Adipocyte (in vitro differentiated cells): ENCODE results near the gene ADGRF1.

Source experiments
- DNase-seq: peaks from one replicate; pipeline ENCODE4 v3.0.0-alpha.2; 2015; ENCODE audit warnings: low read depth
- H3K27me3 ChIP-seq: replicated peaks from 2 replicates; pipeline ENCODE4 v1.7.0; 2013; ENCODE audit warnings: mild to moderate bottlenecking, low read length, moderate library complexity; ENCODE audit not compliant: control insufficient read depth, insufficient read depth
- H3K36me3 ChIP-seq: 2 replicates; pipeline ENCODE4 v1.7.0; 2013; ENCODE audit warnings: low read length, mild to moderate bottlenecking, moderate library complexity; ENCODE audit not compliant: control insufficient read depth, insufficient read depth, severe bottlenecking
- H3K4me1 ChIP-seq: 2 replicates; pipeline ENCODE4 v1.7.0; 2013; ENCODE audit warnings: mild to moderate bottlenecking, low read length, moderate library complexity; ENCODE audit not compliant: control insufficient read depth, insufficient read depth
- H3K4me3 ChIP-seq: 2 replicates; pipeline ENCODE4 v1.7.0; 2013; ENCODE audit warnings: mild to moderate bottlenecking, low read length, moderate library complexity
- H3K9ac ChIP-seq: 2 replicates; pipeline ENCODE4 v1.7.0; 2013; ENCODE audit warnings: mild to moderate bottlenecking, low read length, moderate library complexity
- H3K9me3 ChIP-seq: 2 replicates; pipeline ENCODE4 v1.7.0; 2013; ENCODE audit warnings: mild to moderate bottlenecking, low read length, moderate library complexity; ENCODE audit not compliant: control insufficient read depth

The ADGRF1 gene

GRCh38 chr6:47075741-47076421 lies 33.7 kb upstream of the ADGRF1 start:
- Histone ChIP-seq H3K9ac (no peak overlapping the region), H3K36me3 (no peaks in the 10 kb centered on the region), H3K9me3 (no peaks in the 10 kb centered on the region), H3K4me1 (no peaks in the 10 kb centered on the region), H3K4me3 (no peak overlapping the region), H3K27me3 (peaks cover 5% of the 10 kb centered on the region)
- DNase-seq, result no peak

GRCh38 chr6:47075168-47075567 lies 33.0 kb upstream of the ADGRF1 start:
- no peaks in the 10 kb centered on the region for H3K9me3 ChIP-seq
- DNase-seq, result no peak
- H3K4me3 ChIP-seq, result no peak overlapping the region
- no peak overlapping the region for H3K9ac ChIP-seq
- no peaks in the 10 kb centered on the region for H3K36me3 ChIP-seq
- no peaks in the 10 kb centered on the region for H3K4me1 ChIP-seq
- H3K27me3 ChIP-seq, result peaks cover 5% of the 10 kb centered on the region

GRCh38 chr6:47073125-47074110 lies 31.3 kb upstream of the ADGRF1 start:
- Histone ChIP-seq H3K27me3 (peaks cover 5% of the 10 kb centered on the region), H3K36me3 (no peaks in the 10 kb centered on the region), H3K9ac (no peak overlapping the region), H3K4me1 (no peaks in the 10 kb centered on the region), H3K9me3 (no peaks in the 10 kb centered on the region), H3K4me3 (no peak overlapping the region)
- no peak for DNase-seq

GRCh38 chr6:47072667-47073066 lies 30.5 kb upstream of the ADGRF1 start:
- peaks cover 5% of the 10 kb centered on the region for H3K27me3 ChIP-seq
- H3K4me3 ChIP-seq, result no peak overlapping the region
- no peaks in the 10 kb centered on the region for H3K9me3 ChIP-seq
- H3K4me1 ChIP-seq, result no peaks in the 10 kb centered on the region
- no peaks in the 10 kb centered on the region for H3K36me3 ChIP-seq
- DNase-seq, result no peak
- no peak overlapping the region for H3K9ac ChIP-seq

- DNase-seq, result no peak
- H3K4me3 ChIP-seq, result no peak overlapping the region
- no peaks in the 10 kb centered on the region for H3K4me1 ChIP-seq
- H3K9me3 ChIP-seq, result no peaks in the 10 kb centered on the region
- no peaks in the 10 kb centered on the region for H3K36me3 ChIP-seq
- no peaks in the 10 kb centered on the region for H3K27me3 ChIP-seq
- H3K9ac ChIP-seq, result no peak overlapping the region
Observed at GRCh38 chr6:47071681-47072080, 29.5 kb upstream of the ADGRF1 start.

GRCh38 chr6:47070461-47070860 lies 28.3 kb upstream of the ADGRF1 start:
- Histone ChIP-seq H3K27me3 (no peaks in the 10 kb centered on the region), H3K9ac (no peak overlapping the region), H3K9me3 (no peaks in the 10 kb centered on the region), H3K36me3 (no peaks in the 10 kb centered on the region), H3K4me3 (no peak overlapping the region), H3K4me1 (no peaks in the 10 kb centered on the region)
- no peak for DNase-seq

- Histone ChIP-seq H3K36me3 (no peaks in the 10 kb centered on the region), H3K4me1 (no peaks in the 10 kb centered on the region), H3K9me3 (no peaks in the 10 kb centered on the region), H3K27me3 (no peaks in the 10 kb centered on the region), H3K4me3 (no peak overlapping the region), H3K9ac (no peak overlapping the region)
- no peak for DNase-seq
Observed at GRCh38 chr6:47069156-47069555, 27.0 kb upstream of the ADGRF1 start.

- H3K9me3 ChIP-seq, result peaks cover 3% of the 10 kb centered on the region
- DNase-seq, result no peak
- H3K9ac ChIP-seq, result no peak overlapping the region
- H3K4me1 ChIP-seq, result no peaks in the 10 kb centered on the region
- no peaks in the 10 kb centered on the region for H3K36me3 ChIP-seq
- no peaks in the 10 kb centered on the region for H3K27me3 ChIP-seq
- no peak overlapping the region for H3K4me3 ChIP-seq
Observed at GRCh38 chr6:47066418-47066817, 24.3 kb upstream of the ADGRF1 start.

- Histone ChIP-seq H3K27me3 (no peaks in the 10 kb centered on the region), H3K4me1 (no peaks in the 10 kb centered on the region), H3K9ac (no peak overlapping the region), H3K9me3 (peaks cover 3% of the 10 kb centered on the region), H3K4me3 (no peak overlapping the region), H3K36me3 (no peaks in the 10 kb centered on the region)
- DNase-seq, result no peak
Observed at GRCh38 chr6:47064274-47064673, 22.1 kb upstream of the ADGRF1 start.

- no peaks in the 10 kb centered on the region for H3K4me1 ChIP-seq
- H3K36me3 ChIP-seq, result no peaks in the 10 kb centered on the region
- no peak for DNase-seq
- no peaks in the 10 kb centered on the region for H3K27me3 ChIP-seq
- H3K4me3 ChIP-seq, result no peak overlapping the region
- H3K9ac ChIP-seq, result no peak overlapping the region
- H3K9me3 ChIP-seq, result peaks cover 3% of the 10 kb centered on the region
Observed at GRCh38 chr6:47062346-47062745, 20.2 kb upstream of the ADGRF1 start.
